ENCODE data around the gene ACP6. TPM values are rescaled to one million over a fixed set of nuclear protein-coding genes. Genes with fewer than 3 reads are reported as not detected.

The ACP6 gene
- total and polyA plus RNA-seq, 10 of the 15 experiments (the other 5 are each of a cell fraction or from before 2014, with no cell fraction given): 3.1 to 19.7 (median 9.4) TPM

- Histone ChIP-seq H3K27ac (ENCODE audit: control insufficient read depth, insufficient read depth) (no peak overlapping the region), H3K4me3 (no peak overlapping the region), H3K9me3 (replicated peaks; ENCODE audit: control insufficient read depth, insufficient read depth, low read length) (no peaks in the 10 kb centered on the region), H2AFZ (ENCODE audit: control insufficient read depth, low read depth, low read length) (no peak overlapping the region), H3K27me3 (replicated peaks in 1 of 2; ENCODE audit: control insufficient read depth in 2 of 2, insufficient read depth in 2 of 2, low read length in 1 of 2) (no peaks in the 10 kb centered on the region), H3K79me2 (ENCODE audit: control insufficient read depth, insufficient read depth, low read length) (no peaks in the 10 kb centered on the region), H3K36me3 (ENCODE audit: control insufficient read depth in 2 of 2, insufficient read depth in 2 of 2, low read length in 1 of 2) (peaks cover 1 to 10% of the 10 kb centered on the region in 2 experiments; a peak in 3 of 4 replicates), H3K4me1 (ENCODE audit: control insufficient read depth, insufficient read depth, low read length) (peaks cover 19% of the 10 kb centered on the region), H4K20me1 (ENCODE audit: control insufficient read depth, insufficient read depth) (no peaks in the 10 kb centered on the region), H3K4me2 (ENCODE audit: control insufficient read depth, insufficient read depth) (no peak overlapping the region), H3K9ac (ENCODE audit: control insufficient read depth, insufficient read depth, low read length) (no peak overlapping the region)
- no TSS peak for BruUV-seq (replicated peaks)
- TF ChIP-seq E4F1 (IDR thresholded peaks at IDR 0.05; ENCODE audit: borderline replicate concordance, partially characterized antibody): no peak
- TF ChIP-seq STAT3 (IDR thresholded peaks at IDR 0.05; ENCODE audit: low read depth, low read length): no peak
- TF ChIP-seq IKZF2 (IDR thresholded peaks at IDR 0.05): no peak
- no peak for TF ChIP-seq ELK1 (IDR thresholded peaks at IDR 0.05; ENCODE audit: low read depth, low read length)
- TF ChIP-seq NR2C1 (IDR thresholded peaks at IDR 0.05): no peak
- no peak for TF ChIP-seq SRF (IDR thresholded peaks at IDR 0.05; ENCODE audit: low read depth in 2 of 2, low read length in 2 of 2)
- TF ChIP-seq ZBTB4 (CRISPR knock-in tag; IDR thresholded peaks at IDR 0.05): no peak
- no peak for TF ChIP-seq ATF7 (IDR thresholded peaks at IDR 0.05; ENCODE audit: low read depth)
- intact Hi-C loops (cut with micrococcal nuclease; ENCODE audit: unreplicated experiment): no loop called here
- ATAC-seq: no peak
- WGBS (ENCODE audit: insufficient coverage, insufficient replicate concordance, low lambda C conversion rate, missing lambda C conversion rate): 98% methylated on average over 4 of the region's 4 CpGs
- ChIA-PET RAD21 (ENCODE audit: unreplicated experiment) (no interaction called here), CTCF (interaction anchor here (0.9 to 2.0 kb wide), 3 partner anchors 14 to 30 kb away, joined by 3 to 6 read pairs (median 3); no protein-coding TSS in a partner anchor), POLR2A (no interaction called here), SMC1A (ENCODE audit: uncharacterized antibody, unreplicated experiment) (interaction anchor here (1.1 kb wide), 2 partner anchors 14 to 15 kb away, joined by 3 to 4 read pairs; no protein-coding TSS in a partner anchor)
- FAIRE-seq: no peak
- DNase-seq (ENCODE audit: low read depth, low spot score): no peak
- in situ Hi-C loops (cut with MboI): no loop called here
These were observed 58.0 kb downstream of the ACP6 start for GRCh38 chr1:147612366-147612765.
